Testis (tissue), 2 donors: ENCODE data around the gene LRRC10.

Experiments used
- CTCF ChIP-seq, 3 experiments: fragments of 450-650 bp in 2 of 3; fragments of 200-600 bp in 1 of 3; sonication (generic) in 1 of 3; IDR thresholded peaks; one replicate each; pipeline ENCODE4 v1.5.1; 2016 to 2019; ENCODE audit warnings: antibody characterized with exemption in 3 of 3, mild to moderate bottlenecking in 2 of 3, moderate library complexity in 1 of 3
- POLR2A ChIP-seq: fragments of 450-650 bp; IDR thresholded peaks from one replicate; pipeline ENCODE4 v1.6.1; 2017; ENCODE audit warnings: antibody characterized with exemption, mild to moderate bottlenecking, moderate library complexity

- TF ChIP-seq CTCF (IDR thresholded peaks at IDR 0.05), result no peak
- TF ChIP-seq POLR2A, result no peak
Measured at GRCh38 chr12:69585189-69586062, 25.3 kb downstream of the LRRC10 start, which contains the start of gene CCT2.
